ENCODE results near the gene C3orf22.

GRCh38 chr3:126551839-126552687 lies 6.7 kb downstream of the C3orf22 start:
- TF ChIP-seq CTCF (conservative IDR thresholded peaks at IDR 0.05 in 1 of 2, IDR thresholded peaks at IDR 0.05 in 1 of 2; ENCODE audit: extremely low read depth in 1 of 2, insufficient read depth in 1 of 2, low read depth in 1 of 2, low read length in 2 of 2) (no peak), EZH2 (IDR thresholded peaks at IDR 0.05; ENCODE audit: borderline replicate concordance, low read length) (no peak)
